ENCODE results near the gene BMP7.

The BMP7 gene

GRCh38 chr20:57139342-57140093, 126.9 kb downstream of the BMP7 start:
- no peak for DNase-seq (ENCODE audit: low spot score)
- no peak for TF ChIP-seq CTCF (IDR thresholded peaks at IDR 0.05; ENCODE audit: extremely low read depth, missing control alignments)

GRCh38 chr20:57138198-57138995, 128.0 kb downstream of the BMP7 start:
- no peak for DNase-seq (ENCODE audit: low spot score)
- TF ChIP-seq CTCF (IDR thresholded peaks at IDR 0.05; ENCODE audit: extremely low read depth, missing control alignments), result no peak

- no peak for TF ChIP-seq CTCF (IDR thresholded peaks at IDR 0.05; ENCODE audit: extremely low read depth, missing control alignments)
- no peak for DNase-seq (ENCODE audit: low spot score)
These were observed 128.8 kb downstream of the BMP7 start for GRCh38 chr20:57137676-57138075.

GRCh38 chr20:57136734-57137133, 129.7 kb downstream of the BMP7 start:
- DNase-seq (ENCODE audit: low spot score), result no peak
- no peak for TF ChIP-seq CTCF (IDR thresholded peaks at IDR 0.05; ENCODE audit: extremely low read depth, missing control alignments)

- DNase-seq (ENCODE audit: low spot score), result no peak
- no peak for TF ChIP-seq CTCF (IDR thresholded peaks at IDR 0.05; ENCODE audit: extremely low read depth, missing control alignments)
These were observed 130.6 kb downstream of the BMP7 start for GRCh38 chr20:57135875-57136274.

GRCh38 chr20:57134804-57135203, 131.6 kb downstream of the BMP7 start:
- DNase-seq (ENCODE audit: low spot score), result no peak
- TF ChIP-seq CTCF (IDR thresholded peaks at IDR 0.05; ENCODE audit: extremely low read depth, missing control alignments), result no peak

GRCh38 chr20:57133926-57134650, 132.4 kb downstream of the BMP7 start:
- no peak for DNase-seq (ENCODE audit: low spot score)
- TF ChIP-seq CTCF (IDR thresholded peaks at IDR 0.05; ENCODE audit: extremely low read depth, missing control alignments), result no peak

All from GM20000 (cell line).